22Rv1 (cell line): ENCODE data around the gene ACADL.

Source experiments
- ZFX ChIP-seq: fragments of 450-650 bp; IDR thresholded peaks from 2 replicates; pipeline ENCODE4 v1.6.1; 2017; ENCODE audit warnings: antibody characterized with exemption, borderline replicate concordance
- TF ChIP-seq, protein P1 (sequence below): fragments of 450-650 bp; IDR thresholded peaks from 2 replicates; pipeline ENCODE4 v1.5.1; 2017; ENCODE audit warnings: mild to moderate bottlenecking

DNA sequence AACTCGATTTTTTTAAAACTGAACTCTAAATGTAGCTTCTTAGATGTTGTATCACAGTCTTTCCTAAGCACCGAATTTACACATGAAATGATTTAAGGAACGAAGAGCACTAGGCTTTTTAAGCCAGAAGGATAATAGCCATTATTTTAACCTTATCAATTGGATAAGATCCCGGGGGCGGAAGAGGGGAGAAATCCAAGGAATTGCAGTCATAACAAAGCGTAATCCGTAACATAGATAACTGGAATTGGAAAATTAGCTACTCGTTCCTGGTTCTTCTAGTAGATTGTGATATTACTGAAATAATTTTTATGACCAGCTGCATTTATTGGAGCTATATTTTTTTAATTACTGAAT, 53.0 kb downstream of the ACADL start:
- TF ChIP-seq, protein P1, sequence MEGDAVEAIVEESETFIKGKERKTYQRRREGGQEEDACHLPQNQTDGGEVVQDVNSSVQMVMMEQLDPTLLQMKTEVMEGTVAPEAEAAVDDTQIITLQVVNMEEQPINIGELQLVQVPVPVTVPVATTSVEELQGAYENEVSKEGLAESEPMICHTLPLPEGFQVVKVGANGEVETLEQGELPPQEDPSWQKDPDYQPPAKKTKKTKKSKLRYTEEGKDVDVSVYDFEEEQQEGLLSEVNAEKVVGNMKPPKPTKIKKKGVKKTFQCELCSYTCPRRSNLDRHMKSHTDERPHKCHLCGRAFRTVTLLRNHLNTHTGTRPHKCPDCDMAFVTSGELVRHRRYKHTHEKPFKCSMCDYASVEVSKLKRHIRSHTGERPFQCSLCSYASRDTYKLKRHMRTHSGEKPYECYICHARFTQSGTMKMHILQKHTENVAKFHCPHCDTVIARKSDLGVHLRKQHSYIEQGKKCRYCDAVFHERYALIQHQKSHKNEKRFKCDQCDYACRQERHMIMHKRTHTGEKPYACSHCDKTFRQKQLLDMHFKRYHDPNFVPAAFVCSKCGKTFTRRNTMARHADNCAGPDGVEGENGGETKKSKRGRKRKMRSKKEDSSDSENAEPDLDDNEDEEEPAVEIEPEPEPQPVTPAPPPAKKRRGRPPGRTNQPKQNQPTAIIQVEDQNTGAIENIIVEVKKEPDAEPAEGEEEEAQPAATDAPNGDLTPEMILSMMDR, result no peak
- no peak for TF ChIP-seq ZFX
